Stimulated activated CD4-positive, alpha-beta T cell treated with anti-CD3 and anti-CD28 coated beads, Interleukin-2, amount 100 ng/mL, for 4 hours (primary cell): Measurements from ENCODE around the gene ZNF317.

Experiments
- DNase-seq: peaks from one replicate; pipeline ENCODE4 v3.0.0-alpha.2; 2020; ENCODE audit warnings: low read depth

Gene ZNF317

DNA sequence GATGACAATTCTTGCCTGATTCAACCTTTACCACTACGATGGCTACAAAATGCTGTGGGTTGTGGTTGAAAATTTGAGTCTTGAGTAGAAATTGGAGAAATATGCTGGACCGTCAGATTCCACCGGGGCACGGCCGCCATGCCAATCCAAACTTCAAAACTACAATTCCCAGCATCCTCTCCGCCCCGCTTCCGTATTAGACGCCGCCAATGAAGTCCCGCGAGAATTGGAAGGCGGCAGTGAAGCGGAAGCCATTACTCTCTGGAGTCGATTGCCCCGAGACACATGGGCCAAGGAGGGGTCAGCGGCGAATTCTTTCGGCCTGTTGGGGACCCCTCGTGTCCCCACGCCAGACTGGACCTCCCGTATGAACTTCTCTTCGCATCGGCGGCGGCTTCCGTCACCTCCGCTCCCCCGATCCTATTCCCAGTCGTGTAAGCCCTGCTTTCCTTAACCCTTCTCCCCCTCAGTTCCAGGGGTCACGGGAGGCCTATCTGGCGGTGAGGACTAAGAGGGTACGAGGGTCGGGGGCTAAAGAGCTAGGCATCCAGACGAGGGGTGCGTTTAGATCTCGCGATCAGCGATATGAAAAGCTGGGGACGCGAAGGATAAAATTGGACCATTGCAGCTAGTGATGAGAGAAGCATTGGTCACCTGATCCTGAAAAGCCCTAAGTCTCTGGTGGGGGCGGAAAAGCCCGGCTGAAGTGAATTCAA, at the start of gene ZNF317:
TSS of gene ZNF317 (plus strand) at position 239 of the 716 bp plus-strand sequence. CDS start 15,620 bp downstream, outside the sequence.
- peak; percentile 88 for DNase-seq

DNA sequence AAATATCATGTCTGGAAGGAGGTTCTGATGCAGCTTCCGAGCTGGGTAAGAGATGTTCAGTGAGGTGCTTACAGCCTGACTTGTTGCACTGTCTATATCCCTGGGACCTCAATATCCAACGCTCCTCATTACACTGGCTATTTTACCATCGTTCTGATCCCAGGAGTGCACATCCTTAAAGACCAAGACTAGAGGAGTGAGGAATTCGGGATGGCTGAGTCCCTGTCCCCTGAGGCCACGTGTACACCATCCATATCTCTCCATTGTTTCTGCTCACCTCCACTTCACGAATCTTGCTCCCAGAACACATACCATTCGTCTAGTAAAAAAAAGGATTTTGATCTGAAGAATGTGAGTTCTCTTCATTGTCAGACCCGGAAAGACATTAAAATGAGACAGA, 32.8 kb upstream of the ZNF317 start, which contains the start of gene OR7G2:
TSS of gene OR7G2 (minus strand) at position 101 of the 400 bp plus-strand sequence. CDS start 4,232 bp downstream, outside the sequence.
- no peak for DNase-seq

DNA sequence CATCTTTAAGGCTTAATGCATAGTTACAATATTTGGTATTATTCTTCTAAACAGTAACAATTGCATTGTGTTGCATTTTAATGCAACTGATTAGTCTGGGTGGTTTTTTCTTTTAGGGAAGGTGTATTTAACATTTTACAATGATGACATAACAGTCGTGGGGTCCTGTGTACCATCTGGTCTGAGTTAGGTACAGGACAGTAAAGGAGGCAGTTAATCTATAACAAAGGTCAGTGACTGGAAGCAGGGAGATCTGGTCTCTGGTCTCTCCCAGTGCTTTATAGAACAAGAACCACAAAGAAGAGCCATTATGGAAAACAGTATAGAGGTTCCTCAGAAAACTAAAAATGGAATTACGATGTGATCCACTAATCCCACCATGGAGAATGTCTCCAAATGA, 30.2 kb upstream of the ZNF317 start:
- no peak for DNase-seq

DNA sequence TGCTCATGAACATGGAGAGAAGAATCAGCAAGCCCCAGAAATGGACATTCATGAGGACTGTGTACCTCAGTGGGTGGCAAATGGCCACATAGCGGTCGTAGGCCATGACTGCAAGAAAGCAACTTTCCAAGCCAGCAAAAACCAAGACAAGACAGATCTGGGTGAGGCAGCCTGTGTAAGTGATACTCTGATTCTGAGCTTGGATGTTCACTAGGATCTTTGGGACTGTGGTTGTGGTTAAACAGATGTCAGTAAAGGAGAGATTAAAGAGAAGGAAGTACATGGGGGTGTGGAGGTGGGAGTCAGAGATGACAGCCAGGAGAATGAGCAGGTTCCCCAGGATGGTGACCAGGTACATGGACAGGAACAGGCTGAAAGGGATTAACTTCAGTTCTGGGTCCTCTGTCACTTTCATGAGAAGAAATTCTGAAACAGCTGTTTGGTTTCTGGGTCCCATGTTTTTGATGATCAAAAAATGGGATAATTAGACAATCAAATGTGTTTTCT, 24.8 kb upstream of the ZNF317 start, which contains the start of gene OR7G1:
TSS of gene OR7G1 (minus strand) at position 457 of the 507 bp plus-strand sequence. CDS start at position 457, 0 bp downstream.
- DNase-seq = no peak

DNA sequence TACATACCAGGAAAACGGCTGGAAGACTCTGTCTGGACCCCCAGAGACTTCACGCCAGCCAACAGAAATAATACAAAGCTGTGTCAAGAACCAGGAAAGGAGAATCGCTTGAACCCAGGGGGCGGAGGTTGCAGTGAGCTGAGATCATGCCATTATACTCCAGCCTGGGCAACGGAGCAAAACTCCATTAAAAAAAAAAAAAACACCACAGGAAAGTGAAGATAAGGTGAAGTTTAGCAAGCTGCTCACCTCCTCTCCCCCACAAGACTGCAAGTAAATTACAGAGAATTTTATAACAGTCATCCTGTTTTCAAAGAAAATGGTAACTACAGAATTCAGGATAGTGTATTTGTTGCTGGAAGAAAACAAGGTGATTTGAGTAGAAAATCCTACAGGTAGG, 23.6 kb upstream of the ZNF317 start:
- no peak for DNase-seq

DNA sequence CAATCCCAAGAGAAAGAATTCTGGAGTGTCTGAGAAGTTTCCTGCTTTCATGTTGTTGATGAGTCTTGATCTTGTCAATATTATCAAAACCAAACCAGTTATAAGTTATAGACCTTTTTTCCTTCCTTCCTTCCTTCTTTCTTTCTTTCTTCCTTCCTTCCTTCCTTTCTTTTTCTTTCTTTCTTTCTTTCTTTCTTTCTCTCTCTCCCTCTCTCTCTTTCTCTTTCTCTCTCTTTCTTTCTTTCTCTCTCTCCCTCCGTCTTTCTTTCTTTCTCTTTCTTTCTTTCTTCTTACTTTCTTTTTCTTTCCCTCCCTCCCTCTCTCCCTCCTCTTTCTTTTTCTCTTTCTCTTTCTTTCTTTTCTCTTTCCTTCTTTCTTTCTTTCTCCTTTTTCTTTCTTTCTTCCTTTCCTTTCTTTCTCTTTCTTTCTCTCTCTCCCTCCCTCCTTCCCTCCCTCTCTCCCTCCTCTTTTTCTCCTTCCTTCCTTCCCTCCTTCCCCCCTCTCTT, 13.2 kb upstream of the ZNF317 start, which contains the start of gene OR7G3:
TSS of gene OR7G3 (minus strand) at position 51 of the 506 bp plus-strand sequence. CDS start at position 51, 0 bp downstream.
- no peak for DNase-seq

DNA sequence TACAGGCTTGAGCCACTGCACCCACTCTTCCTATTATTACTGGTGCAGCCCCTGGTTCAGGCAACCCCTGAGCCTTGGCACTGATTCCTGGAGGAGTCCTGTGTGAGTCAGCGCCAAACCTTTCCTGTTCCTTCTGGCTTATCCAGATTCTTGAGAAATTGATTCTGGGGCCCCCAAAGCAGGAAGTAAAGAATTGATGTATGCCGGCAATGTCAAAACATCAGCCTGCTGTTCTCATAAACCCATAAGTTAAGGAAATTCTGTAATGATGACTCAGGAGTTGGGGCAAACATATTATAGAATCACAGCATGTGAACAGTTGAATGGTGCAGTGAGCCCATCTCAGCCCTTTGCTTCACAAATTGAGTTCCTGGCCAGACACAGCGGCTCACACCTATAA, 12.0 kb upstream of the ZNF317 start:
- no peak for DNase-seq

DNA sequence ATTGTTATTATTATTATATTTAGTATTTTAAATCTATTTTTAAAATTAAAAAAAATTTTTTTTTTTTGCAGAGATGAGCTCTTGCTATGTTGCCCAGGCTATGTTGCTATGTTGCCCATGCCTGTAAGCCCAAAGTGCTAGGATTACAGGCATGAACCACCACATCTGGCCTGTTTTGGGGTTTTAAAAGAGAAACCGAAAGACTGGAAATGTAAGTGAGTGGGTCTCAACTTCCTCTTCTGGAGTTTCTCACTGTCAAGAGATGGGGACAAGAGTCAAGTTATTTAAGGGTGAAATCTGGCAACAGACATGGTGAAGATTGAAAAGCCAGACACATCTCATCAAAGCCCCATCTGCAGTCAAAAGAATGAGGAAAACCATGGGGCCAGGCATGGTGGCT, 9.2 kb upstream of the ZNF317 start:
- DNase-seq = no peak

DNA sequence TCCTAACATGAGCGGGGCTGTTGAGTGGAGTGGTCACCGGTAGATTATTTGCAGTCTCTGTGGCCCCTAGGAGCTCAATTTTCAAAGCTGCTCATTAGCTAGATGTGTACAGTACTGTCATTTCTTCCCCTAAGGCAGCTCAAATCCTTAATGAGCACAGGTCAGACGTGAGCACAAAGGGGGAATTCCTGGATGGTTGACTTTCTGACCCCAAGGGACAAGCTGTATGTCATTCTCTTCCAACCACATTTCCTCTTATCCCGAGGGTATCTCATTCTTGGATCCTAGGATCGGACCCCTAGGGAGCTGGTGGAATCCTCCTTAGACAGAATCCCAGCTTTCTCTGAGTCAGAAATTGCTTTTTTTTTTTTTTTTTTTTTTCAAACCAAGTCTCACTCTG, 7.8 kb upstream of the ZNF317 start:
- no peak for DNase-seq

DNA sequence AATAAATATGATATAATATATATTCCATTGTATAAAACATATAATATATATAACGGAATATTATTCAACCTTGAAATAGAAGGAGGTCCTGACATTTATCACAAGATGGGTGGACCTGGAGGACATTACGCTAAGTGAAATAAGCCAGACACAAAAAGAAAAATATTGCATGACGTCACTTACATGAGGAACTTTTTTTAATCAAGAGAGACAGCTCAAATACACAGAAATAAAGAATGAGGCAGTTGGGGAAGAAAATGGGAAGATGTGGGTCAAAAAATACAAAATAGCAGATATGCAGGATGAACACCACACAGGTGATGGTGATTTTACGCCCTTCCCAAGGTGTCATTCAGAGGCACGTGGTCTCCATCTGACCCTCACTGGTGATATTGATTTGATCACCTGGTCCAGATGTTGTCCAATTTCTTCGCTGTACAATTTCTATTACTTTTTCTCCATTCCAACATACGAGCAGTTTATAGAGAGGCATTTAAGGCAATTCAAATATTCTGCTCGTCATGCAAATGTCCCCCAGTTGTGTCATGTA, 513 bp upstream of the ZNF317 start:
- no peak for DNase-seq

DNA sequence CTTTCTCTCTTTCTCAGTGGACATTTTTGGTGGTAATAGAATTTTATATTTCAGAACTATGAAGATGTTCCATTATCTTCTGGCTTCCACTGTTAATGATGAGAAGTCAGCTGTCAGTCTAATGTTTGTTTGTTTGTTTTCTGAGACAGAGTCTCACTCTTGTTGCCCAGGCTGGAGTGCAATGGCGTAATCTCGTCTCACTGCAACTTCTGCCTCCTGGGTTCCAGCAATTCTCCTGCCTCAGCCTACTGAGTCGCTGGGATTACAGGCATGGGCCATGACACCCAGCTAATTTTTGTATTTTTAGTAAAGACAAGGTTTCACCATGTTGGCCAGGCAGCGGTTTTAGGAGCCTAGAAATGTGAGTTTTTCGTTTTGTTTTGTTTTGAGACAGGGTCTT, 4.7 kb downstream of the ZNF317 start:
- no peak for DNase-seq

DNA sequence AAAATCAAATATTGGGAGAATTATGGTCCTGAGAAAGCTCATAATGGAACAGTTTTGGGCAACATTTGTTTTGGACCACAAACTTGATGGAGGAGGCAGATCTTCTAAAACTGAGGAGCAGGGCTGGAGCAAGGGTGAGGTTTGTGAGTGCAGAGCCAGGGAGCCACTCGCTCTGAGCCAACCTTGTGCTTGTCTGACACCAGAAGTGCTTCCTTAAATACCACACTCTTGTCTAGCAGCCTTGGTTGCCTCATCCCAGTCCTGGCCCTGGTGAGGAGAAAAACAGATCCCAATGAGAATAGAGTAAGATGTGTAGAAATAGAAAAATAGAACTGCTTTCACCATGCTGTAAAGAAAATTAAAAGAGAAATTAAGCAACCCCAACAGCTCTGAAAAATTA, 6.7 kb downstream of the ZNF317 start:
- DNase-seq = no peak

DNA sequence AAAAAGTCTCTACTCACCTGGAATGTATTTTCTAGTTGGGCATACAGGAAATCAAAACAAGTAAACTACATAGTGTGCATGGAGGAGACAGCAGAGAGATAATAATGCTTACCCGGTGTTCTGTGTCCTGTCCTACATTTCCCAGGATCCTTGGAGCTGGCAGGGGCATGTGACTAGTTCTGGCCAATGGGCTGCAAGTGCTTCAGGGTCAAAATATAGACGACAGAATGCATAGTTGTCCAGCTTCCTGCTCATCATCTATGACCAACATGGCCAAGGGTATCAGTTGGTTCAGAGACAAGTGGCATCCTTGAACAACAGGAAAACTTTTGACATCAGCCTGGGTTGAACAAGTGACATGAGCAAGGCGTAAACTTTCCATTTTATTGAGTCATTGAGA, 8.5 kb downstream of the ZNF317 start:
- DNase-seq = no peak

DNA sequence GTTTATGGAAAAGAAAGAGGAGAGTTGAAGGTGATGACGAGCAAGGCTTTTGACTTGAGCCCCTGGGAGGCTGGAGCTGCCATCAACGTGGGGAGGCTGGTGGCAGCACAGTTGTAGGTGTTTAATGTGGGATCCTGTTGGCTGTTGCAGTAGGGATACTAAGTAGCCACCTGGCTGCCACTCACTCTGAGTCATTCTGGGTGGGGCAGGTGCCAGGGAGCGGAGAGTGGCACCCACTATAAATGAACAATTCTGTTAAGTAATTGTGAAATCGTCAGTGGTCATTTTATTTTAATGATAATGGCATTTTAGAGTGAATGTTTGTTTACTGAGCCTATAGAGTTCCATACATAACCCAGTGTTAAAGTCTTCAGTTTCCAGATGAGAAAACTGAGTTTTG, 9.8 kb downstream of the ZNF317 start:
- DNase-seq = no peak

DNA sequence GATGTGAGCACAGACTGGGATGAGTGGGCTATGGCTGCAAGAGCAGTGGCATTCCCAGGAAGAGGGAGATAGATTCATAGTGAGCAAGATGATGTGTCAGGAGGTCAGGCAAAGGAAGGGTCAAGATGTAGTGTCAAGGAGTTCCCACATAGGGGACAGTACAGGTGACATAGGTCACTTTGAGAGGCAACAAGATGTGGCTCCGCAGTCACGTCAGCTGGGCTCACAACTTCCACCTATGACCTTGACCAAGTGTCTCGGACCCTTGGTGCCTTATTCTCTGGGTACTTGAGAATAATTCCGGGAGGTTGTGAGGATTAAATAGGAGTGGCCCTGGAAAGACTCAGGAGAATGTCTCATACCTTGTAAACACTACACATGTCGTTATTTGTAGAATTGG, 10.5 kb downstream of the ZNF317 start:
- no peak for DNase-seq

DNA sequence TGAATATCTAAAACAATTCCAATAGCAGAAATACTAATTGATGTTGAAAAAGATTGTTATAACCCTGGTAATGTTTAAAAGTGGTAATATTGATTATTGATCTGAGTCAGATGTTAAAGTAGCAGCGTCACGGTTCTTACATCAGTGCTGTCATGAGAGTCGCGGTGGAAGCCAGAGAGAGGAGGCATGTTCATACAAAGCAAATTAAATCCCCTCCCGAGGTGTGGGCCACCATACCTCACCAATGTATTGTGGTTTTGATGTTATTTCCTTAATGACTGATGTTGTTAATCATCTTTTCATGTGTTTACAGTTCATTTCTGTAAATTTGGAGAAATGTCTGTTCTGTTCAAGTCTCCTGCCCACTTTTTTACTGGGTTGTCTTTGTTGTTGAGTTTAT, 11.2 kb downstream of the ZNF317 start:
- no peak for DNase-seq

DNA sequence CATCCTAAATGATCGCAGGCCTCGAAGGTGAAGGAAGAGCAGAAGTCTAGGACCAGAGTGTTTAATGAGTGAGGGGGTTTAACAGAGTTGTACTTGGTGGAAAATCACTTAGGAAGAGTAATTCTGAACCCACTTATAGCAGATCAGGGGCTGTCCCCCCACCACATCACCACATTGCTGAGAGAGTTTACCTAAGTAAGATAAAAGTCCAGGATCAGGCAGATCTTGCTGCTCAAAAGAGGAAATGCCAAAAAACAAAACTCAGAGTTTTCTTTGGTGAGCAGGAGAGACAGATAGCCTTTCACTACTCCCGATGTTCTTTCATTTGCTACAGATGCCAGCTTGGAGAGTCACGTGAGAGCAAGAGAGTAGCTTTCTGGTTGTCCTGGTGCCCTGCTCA, 15.4 kb downstream of the ZNF317 start:
- DNase-seq = no peak

DNA sequence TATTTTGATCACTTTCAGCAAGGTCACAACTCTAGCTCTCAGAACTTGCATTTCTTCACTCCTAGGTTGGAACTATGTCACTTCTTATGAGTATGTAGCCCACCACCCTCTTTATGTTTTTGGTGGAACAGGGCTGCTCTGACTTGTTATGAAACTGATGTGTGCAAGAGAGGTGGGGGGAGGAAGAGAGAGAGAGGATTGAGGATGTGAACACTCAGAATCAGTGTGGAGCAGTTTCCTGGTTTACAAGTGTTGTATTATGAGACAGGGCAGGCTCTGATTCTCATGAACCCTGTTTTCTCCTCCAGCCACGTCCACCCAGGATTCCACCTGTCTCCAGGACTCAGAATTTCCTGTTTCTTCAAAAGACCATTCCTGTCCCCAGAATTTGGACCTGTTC, 16.1 kb downstream of the ZNF317 start:
- DNase-seq = no peak

DNA sequence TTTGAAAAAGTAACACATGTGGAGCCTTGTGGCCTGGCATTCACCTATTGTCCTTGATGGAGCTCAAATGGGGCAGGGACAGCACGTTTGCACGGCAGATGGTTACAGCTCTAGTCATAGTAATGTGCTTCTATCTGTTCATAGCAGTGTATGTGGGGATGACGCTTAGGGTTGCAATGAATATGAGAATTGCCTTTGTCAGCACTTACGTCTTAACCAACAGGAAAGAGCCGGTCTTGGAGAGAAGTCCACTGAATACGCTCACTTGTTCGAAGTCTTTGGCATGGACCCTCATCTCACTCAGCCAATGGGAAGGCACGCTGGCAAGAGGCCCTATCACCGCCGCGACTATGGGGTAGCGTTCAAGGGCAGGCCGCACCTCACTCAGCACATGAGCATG, 19.7 kb downstream of the ZNF317 start:
- DNase-seq = no peak

DNA sequence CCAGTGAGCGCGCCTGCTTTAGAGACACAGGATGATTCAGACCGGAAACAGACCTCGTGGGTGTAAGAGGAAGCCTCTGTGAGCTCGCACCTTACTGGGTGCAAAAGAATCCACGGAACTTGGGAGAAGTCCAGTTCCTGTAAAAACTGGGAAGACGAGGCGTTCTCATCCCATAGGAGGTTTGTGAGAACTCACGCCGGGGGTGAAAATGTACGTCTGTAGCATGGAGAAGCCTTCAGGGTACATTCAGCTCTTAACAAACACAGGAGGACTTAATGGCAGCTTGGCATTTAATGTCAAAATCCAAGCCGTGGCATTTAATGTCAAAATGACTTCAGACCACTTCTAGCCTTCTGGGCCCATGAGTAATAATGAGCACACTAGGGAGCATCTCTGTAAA, 21.2 kb downstream of the ZNF317 start:
- DNase-seq = no peak

DNA sequence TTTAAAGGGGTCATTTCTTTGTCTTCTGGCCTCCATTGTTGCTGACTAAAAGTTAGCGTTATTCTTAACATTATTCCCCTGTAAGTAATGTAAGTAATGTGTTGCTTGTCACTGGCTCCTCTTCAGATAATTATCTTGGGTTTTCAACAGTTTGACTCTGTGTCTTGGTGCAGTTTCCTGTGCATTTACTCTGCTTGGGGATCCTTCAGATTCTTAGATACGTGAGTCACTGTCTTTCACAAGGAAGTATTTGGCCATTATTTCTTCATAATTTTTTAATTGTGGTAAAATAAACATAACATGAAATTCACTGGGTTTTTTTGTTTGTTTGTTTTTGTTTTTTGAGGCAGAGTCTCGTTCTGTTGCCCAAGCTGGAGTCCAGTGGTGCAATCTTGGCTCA, 25.1 kb downstream of the ZNF317 start:
- no peak for DNase-seq

DNA sequence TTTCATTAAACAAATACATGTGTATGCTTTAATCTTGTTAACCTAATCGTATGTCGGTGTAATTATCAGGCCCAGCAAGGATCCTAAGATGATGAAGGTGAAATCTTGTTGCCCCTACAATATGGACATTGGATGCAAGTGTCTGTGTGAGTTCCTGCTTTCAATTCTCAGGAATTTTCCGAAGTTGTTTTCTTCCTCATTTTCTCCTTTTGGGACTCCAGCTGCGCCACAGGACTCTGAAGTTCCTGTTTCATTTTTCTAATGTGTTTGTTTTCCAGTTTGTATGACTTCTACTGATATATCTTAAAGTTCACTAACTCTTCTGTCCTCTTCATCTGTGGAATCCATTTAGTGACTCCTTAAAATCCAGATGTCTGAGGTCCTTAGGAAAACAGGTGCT, 26.6 kb downstream of the ZNF317 start:
- DNase-seq = no peak

DNA sequence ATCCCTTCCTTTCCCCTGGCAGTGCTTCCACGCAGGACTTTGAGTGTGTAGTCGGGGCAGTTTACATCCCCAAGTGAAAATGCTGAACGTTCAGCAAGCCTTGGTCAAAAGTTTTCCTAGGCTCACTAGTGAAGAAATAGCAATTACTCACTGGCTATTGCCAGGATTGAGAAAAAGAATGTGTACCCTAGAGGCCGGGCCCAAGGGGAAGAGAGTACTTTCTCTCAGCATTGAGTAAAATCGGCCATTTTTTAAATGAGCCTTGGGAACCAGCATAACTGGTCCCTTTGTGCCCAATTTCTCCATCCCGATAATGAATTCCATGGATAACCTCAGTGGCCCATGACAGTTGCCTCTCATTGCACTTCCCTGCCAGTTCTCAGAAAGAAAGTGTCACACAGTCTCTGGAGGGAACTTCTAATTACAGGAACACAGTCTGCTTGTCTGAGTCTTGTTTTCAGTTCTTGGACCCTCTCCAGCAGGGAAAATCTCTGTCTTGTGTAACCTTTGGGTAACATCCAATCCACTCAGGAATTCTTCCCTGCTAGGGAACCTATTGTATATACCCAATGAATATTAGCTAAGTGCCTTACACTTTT, 31.3 kb downstream of the ZNF317 start:
- DNase-seq = no peak
